ENCODE results near the gene LCP1.

DNA sequence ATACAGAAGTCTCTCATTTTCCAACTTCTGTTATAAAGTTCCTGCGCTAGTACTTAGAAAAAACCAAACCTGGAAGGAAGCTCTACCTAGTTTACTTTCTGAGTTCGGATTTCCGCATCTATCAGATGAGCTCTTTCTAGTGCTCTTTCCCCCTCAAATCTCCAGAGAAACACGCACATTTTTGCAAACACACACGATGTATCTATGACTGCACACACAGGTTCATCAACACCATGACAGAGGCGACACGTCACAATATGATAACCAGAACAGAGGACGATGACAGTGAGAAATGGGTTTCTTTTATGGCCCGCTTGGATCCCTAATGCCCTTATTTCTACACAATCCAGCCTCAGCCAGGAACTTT, 29.1 kb upstream of the LCP1 start:
- TF ChIP-seq TAF1 (IDR thresholded peaks at IDR 0.05; ENCODE audit: borderline replicate concordance, insufficient read depth, low read length), result no peak
- TF ChIP-seq SIN3A (IDR thresholded peaks at IDR 0.05; ENCODE audit: borderline replicate concordance, insufficient read depth, low read length), result no peak
